ENCODE results near the gene MGP.

The MGP gene

GRCh38 chr12:14885718-14886221 lies at the start of gene MGP:
TSS of gene MGP (minus strand) at chr12:14885854. CDS start at chr12:14885791, 63 bp downstream.
- DNase-seq, result no peak

DNA sequence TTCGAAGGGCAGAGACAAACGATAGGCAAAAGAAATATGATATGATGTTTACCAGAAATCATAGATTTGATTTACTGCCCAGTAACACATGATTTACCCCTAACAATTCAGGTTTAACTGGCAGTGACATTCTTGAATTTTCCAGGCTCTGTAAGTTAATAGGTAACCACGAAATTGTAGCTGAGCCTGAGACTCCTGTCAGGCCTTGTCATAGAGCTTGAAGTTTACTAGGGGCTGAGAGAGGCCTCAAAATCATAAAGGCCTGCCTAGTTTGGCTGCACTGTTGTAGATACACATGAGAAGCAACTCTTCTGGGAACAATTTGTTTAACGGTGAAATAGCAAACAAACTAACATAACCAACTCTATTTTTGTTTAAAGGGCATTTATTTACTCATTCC lies 49.4 kb upstream of the MGP start:
- DNase-seq, result no peak

DNA sequence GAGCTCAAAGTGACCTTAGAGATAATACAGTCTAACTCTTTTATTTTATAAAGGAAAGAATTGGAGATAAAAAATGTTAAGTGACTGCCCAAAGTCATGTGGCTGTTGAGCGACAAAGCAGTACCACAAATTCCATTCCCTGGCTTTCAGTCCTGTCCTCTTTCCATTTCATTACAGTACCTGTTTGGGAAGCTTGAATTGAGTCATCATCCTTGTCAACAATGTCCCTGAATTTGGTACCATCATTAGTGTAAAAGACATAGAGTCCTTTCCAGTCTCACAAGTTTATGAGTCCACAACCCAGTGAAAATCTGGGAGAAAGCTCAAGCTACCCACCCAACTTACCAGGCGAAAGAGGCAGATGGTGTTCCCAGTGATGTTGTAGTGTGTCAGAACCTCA lies 48.9 kb upstream of the MGP start:
- DNase-seq, result no peak

GRCh38 chr12:14931791-14932560 lies 46.3 kb upstream of the MGP start:
- no peak for DNase-seq

DNA sequence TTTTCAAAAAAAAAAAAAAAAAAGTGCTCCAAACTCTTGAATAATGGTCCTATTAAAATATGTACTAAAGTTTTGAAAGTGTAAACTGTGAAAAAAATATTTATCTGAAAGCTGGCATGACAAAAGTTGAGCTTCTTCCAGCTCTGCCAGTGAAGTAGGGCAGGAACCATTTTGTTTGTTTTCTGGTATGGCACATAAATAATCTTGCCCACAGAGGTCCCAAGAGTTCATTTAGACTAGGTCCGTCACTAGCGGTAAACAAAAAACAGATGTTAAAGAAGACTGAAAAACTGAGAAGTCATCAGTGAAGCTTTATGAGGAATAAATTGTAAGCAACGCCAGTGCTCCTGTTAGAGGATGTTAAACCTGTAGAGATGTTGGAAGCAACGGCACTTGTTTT lies 45.7 kb upstream of the MGP start:
- DNase-seq, result no peak

GRCh38 chr12:14930299-14930698 lies 44.6 kb upstream of the MGP start:
- DNase-seq, result no peak

GRCh38 chr12:14928931-14929330 lies 43.3 kb upstream of the MGP start:
- DNase-seq, result no peak

- DNase-seq, result no peak
Measured at GRCh38 chr12:14927267-14927666, 41.6 kb upstream of the MGP start.

- DNase-seq, result no peak
Measured at GRCh38 chr12:14924541-14924940, 38.9 kb upstream of the MGP start.

GRCh38 chr12:14923944-14924343 lies 38.3 kb upstream of the MGP start:
- no peak for DNase-seq

DNA sequence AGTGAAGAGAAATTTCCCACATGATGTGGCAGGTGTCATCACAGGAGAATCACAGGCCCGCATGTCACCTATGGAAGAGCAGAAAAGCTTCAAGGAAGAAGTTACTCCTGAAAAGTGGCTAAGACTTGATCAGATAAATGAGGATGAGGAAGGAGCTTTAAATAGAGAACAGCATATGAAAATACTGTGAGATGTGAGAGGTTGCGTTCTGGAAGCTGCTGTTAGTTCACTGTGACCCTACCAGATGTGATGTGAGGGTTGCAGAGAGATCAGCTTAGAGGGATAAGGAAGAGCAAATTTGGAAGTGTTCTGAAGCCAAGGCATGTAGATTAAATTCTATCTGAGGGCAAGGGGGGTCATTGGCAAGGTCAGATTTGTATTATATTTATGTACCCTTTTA lies 35.6 kb upstream of the MGP start:
- no peak for DNase-seq

DNA sequence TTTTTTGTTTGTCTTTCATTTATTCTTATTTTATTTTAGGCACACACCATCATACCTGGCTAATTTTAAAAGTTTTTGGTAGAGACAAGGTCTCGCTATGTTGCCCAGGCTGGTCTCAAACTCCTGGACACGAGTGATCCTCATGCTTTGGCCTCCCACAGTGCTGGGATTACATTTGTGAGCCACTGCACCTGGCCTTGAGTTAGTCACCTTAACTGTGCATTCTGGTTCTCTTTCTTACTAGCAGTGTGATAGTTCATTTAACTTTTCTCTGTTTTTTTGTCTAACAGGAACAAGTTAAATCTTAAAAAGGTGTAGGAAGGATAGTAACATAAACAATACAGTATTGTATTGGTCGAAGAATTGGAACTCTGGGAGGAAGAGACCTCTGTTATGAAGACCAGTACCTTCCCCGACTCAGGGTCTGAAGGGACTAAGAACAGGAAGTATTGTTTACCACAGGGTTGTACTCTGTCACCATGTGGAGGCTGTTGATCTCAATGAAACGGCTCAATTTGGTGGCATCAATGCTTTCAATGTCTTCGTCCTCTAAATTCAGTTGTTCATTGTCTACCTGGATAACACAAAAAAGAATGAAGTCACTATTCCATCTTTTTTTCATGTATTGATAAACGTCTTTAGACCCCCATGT lies 34.9 kb upstream of the MGP start:
- DNase-seq, result no peak

DNA sequence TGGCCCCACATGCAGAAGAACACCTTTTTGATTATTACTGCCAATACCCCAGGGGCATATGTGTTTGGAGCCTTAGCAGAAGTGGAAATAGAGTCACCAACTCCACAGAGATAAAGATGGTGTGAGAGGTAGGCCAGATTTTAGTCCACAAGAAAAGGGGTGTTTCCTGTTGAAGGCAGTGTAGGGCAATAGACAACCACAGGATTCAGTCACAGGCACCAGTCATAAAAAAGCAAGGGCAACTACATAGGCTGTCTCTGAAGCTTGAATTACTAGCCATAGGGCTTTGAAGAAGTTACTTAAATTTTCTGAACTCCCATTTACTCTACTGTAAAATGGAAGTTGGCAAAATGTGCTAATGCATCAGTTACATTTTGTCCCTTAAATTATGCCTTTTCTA lies 33.8 kb upstream of the MGP start:
- DNase-seq, result no peak

- DNase-seq, result no peak
Measured at GRCh38 chr12:14915736-14916135, 30.1 kb upstream of the MGP start.

GRCh38 chr12:14913381-14913781 lies 27.7 kb upstream of the MGP start:
- no peak for DNase-seq

DNA sequence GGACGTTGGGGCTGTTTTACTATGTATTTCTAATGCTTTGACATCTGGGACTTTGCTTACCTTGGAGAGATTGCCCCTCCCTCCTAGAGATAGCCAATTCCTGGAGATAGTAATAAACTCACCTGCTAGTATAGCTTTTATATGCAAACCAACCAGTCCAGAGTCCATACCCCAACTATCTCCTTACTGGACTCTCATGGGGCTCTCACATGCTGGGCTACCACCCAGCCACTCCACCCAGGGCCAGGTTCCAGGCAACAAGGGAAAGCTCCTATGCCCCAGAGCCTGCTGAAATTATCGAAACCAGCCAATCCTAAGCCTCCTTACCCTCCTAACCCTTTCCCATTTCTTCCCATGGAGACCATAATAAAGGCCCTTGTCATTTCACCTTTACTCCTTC lies 25.5 kb upstream of the MGP start:
- no peak for DNase-seq

- no peak for DNase-seq
Measured at GRCh38 chr12:14910090-14910915, 24.6 kb upstream of the MGP start.

GRCh38 chr12:14907953-14908352 lies 22.3 kb upstream of the MGP start:
- no peak for DNase-seq

DNA sequence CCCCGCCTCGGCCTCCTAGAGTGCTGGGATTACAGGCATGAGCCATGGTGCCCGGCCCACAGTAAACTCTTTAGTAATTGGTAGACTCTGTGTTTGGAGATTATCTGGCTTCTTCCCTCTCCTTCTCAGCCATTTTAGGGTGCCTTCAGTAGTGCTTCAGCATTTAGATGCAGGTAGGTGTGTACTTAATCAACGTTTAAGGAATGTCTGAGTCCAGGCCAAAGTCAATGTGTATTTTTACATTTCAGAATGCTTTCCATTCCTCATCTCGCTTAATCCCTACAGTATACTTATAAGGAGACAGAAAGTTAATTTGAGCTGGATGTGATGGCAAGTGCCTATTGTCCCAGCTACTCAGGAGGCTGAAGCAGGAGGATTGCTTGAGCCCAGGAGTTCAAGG lies 20.5 kb upstream of the MGP start:
- no peak for DNase-seq

DNA sequence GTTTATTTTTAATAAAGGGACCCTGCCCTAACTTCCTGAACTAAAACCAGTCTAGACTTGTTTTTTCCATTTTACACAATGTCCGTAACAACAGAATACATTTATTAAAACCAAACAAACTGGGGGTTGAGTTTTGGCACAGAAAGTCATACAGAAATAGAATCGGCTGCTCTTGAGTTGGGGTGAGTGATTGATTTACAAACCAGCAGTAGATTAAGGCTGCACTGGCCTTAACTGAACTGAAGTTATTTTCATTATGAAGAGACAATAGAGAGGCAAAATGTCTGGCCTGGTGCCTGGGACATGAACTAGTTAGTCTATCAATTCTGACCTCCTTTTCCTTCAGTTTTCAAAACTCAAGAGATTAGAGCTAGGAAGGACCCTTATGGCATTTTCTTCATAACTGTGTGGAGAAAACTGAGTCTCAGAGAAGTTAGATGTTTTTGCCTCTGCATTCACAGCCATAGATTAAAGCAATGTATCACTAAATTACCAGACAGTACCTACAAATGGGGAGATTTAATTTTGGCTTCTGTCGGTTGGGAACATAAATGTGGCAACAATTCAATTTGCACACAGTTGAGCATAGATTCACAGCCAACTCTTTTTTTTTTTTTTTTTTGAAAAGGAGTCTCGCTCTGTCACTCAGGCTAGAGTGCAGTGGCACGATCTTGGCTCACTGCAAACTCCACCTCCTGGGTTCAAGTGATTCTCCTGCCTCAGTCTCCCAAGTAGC lies 19.8 kb upstream of the MGP start:
- no peak for DNase-seq

DNA sequence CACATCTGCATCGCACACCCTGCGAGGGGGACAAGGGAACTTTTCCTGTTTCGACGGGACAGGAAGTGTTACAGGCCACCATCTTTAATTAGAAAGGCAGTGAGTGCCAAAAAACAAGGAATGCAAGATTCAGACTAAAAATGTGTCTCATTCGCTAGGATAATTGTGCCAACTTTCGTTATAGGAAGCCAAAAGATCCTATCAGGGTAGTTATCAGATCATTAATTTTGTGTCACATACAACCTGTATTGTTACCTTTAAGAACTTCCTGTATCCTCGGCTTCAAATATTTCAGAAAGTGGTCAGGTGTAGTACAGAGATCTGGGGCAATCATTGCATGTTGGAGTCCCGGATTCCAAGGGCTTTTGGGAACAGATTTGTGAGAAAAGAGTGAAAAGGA lies 19.2 kb upstream of the MGP start:
- no peak for DNase-seq

- no peak for DNase-seq
Measured at GRCh38 chr12:14903386-14904098, 17.9 kb upstream of the MGP start.

All from NCI-H1092 (cell line).